PC-9 (cell line): ENCODE data around the gene PSG4.
"Not testable (repeated sequence)": the region's sequence is repeated elsewhere in the genome, so short reads cannot be mapped to it uniquely, and the experiment has no call there.

Experiments
- EZH2 ChIP-seq: fragments of 200-600 bp; sonication (generic); IDR thresholded peaks from 2 replicates; pipeline ENCODE4 v1.8.0; 2017; ENCODE audit warnings: antibody characterized with exemption, low read depth
- TF ChIP-seq, protein P1 (sequence below): fragments of 200-600 bp; sonication (generic); conservative IDR thresholded peaks from 2 replicates; pipeline ENCODE4 v1.6.1; 2017; ENCODE audit warnings: mixed run types, antibody characterized with exemption, mild to moderate bottlenecking, moderate library complexity

- TF ChIP-seq, protein P1, sequence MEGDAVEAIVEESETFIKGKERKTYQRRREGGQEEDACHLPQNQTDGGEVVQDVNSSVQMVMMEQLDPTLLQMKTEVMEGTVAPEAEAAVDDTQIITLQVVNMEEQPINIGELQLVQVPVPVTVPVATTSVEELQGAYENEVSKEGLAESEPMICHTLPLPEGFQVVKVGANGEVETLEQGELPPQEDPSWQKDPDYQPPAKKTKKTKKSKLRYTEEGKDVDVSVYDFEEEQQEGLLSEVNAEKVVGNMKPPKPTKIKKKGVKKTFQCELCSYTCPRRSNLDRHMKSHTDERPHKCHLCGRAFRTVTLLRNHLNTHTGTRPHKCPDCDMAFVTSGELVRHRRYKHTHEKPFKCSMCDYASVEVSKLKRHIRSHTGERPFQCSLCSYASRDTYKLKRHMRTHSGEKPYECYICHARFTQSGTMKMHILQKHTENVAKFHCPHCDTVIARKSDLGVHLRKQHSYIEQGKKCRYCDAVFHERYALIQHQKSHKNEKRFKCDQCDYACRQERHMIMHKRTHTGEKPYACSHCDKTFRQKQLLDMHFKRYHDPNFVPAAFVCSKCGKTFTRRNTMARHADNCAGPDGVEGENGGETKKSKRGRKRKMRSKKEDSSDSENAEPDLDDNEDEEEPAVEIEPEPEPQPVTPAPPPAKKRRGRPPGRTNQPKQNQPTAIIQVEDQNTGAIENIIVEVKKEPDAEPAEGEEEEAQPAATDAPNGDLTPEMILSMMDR, result not testable (repeated sequence)
- TF ChIP-seq EZH2, result not testable (repeated sequence)
Measured at GRCh38 chr19:43165906-43166305, 39.5 kb downstream of the PSG4 start.
